ENCODE measurements around the gene CACHD1.

GRCh38 chr1:64563958-64564565, 94.1 kb downstream of the CACHD1 start:
- no peak for TF ChIP-seq CTCF (IDR thresholded peaks at IDR 0.05)
- no peak for TF ChIP-seq POLR2AphosphoS5 (IDR thresholded peaks at IDR 0.05)
- TF ChIP-seq EP300 (IDR thresholded peaks at IDR 0.05) = no peak
- no peak for TF ChIP-seq POLR2A (IDR thresholded peaks at IDR 0.05)
